HepG2 (cell line): ENCODE measurements around the gene ZSCAN31. TPM values are rescaled to one million over a fixed set of nuclear protein-coding genes. Genes with fewer than 3 reads are reported as not detected.

Source experiments
- ARNT2 ChIP-seq: sonication (generic); formaldehyde crosslinking; IDR thresholded peaks from 2 replicates; pipeline ENCODE4 v1.8.0; 2022; ENCODE audit warnings: mild to moderate bottlenecking, low read depth, missing genetic modification reagents, moderate library complexity
- FOXP1 ChIP-seq, 2 experiments: fragments of 450-650 bp in 1 of 2; IDR thresholded peaks; 2 replicates each; pipeline ENCODE4 v1.6.1; 2017 to 2018; ENCODE audit warnings: antibody characterized with exemption in 1 of 2
- FOXP4 ChIP-seq: sonication (generic); formaldehyde crosslinking; IDR thresholded peaks from 2 replicates; pipeline ENCODE4 v1.4.0; 2020; ENCODE audit warnings: missing genetic modification reagents
- GMEB2 ChIP-seq: IDR thresholded peaks from 2 replicates; pipeline ENCODE4 v1.6.1; 2016; ENCODE audit warnings: missing biosample characterization, missing genetic modification reagents, low read depth
- HMG20B ChIP-seq: conservative IDR thresholded peaks from 2 replicates; pipeline ENCODE4 v1.6.1; 2016; ENCODE audit warnings: missing genetic modification reagents, missing compliant biosample characterization
- ISL2 ChIP-seq: sonication (generic); formaldehyde crosslinking; IDR thresholded peaks from 2 replicates; pipeline ENCODE4 v1.5.0; 2020; ENCODE audit warnings: missing genetic modification reagents
- KAT7 ChIP-seq: IDR thresholded peaks from 2 replicates; pipeline ENCODE4 v1.6.1; 2018; ENCODE audit warnings: borderline replicate concordance, missing compliant biosample characterization
- KMT2B ChIP-seq: IDR thresholded peaks from 2 replicates; pipeline ENCODE4 v1.6.1; 2016; ENCODE audit warnings: missing genetic modification reagents, missing compliant biosample characterization
- MAF1 ChIP-seq: sonication (generic); formaldehyde crosslinking; IDR thresholded peaks from 2 replicates; pipeline ENCODE4 v1.5.0; 2020; ENCODE audit warnings: missing genetic modification reagents, borderline replicate concordance
- NCOA1 ChIP-seq: sonication (generic); formaldehyde crosslinking; IDR thresholded peaks from 2 replicates; pipeline ENCODE4 v1.9.0; 2021; ENCODE audit warnings: missing genetic modification reagents
- NKX3-1 ChIP-seq: sonication (generic); formaldehyde crosslinking; IDR thresholded peaks from 2 replicates; pipeline ENCODE4 v1.5.0; 2020; ENCODE audit warnings: missing genetic modification reagents
- SRSF4 ChIP-seq: fragments of 200-400 bp; formaldehyde crosslinking; IDR thresholded peaks from one replicate; pipeline ENCODE4 v1.6.1; 2018; ENCODE audit warnings: mild to moderate bottlenecking, low read depth, low read length, moderate library complexity; ENCODE audit not compliant: poor library complexity, severe bottlenecking
- SSRP1 ChIP-seq: IDR thresholded peaks from 2 replicates; pipeline ENCODE4 v1.6.1; 2016; ENCODE audit warnings: control low read depth
- ZBTB26 ChIP-seq: IDR thresholded peaks from 2 replicates; pipeline ENCODE4 v1.6.1; 2016; ENCODE audit warnings: missing compliant biosample characterization, missing genetic modification reagents, borderline replicate concordance
- ZFP37 ChIP-seq: sonication (generic); formaldehyde crosslinking; IDR thresholded peaks from 2 replicates; pipeline ENCODE4 v1.4.0; 2020; ENCODE audit warnings: missing genetic modification reagents, borderline replicate concordance
- ZFP90 ChIP-seq: sonication (generic); formaldehyde crosslinking; IDR thresholded peaks from 2 replicates; pipeline ENCODE4 v1.8.0; 2022; ENCODE audit warnings: missing genetic modification reagents, mild to moderate bottlenecking, inconsistent platforms, borderline replicate concordance
- ZNF235 ChIP-seq: sonication (generic); formaldehyde crosslinking; IDR thresholded peaks from 2 replicates; pipeline ENCODE4 v1.8.1; 2023; ENCODE audit warnings: mild to moderate bottlenecking, missing genetic modification reagents, borderline replicate concordance
- ZNF264 ChIP-seq: sonication (generic); formaldehyde crosslinking; IDR thresholded peaks from 2 replicates; pipeline ENCODE4 v1.4.0; 2020; ENCODE audit warnings: missing genetic modification reagents
- ZNF296 ChIP-seq: sonication (generic); formaldehyde crosslinking; conservative IDR thresholded peaks from 2 replicates; pipeline ENCODE4 v1.5.0; 2020; ENCODE audit warnings: mild to moderate bottlenecking, missing genetic modification reagents
- ZNF558 ChIP-seq: sonication (generic); formaldehyde crosslinking; IDR thresholded peaks from 2 replicates; pipeline ENCODE4 v1.9.0; 2022; ENCODE audit warnings: mild to moderate bottlenecking, missing genetic modification reagents, borderline replicate concordance
- ZNF747 ChIP-seq: sonication (generic); formaldehyde crosslinking; IDR thresholded peaks from 2 replicates; pipeline ENCODE4 v1.8.1; 2023; ENCODE audit warnings: missing genetic modification reagents, mild to moderate bottlenecking, borderline replicate concordance
- ZNF781 ChIP-seq: sonication (generic); formaldehyde crosslinking; IDR thresholded peaks from 2 replicates; pipeline ENCODE4 v1.5.1; 2020; ENCODE audit warnings: borderline replicate concordance, mild to moderate bottlenecking, missing genetic modification reagents; ENCODE audit errors: not compliant biosample characterization
- ZNF782 ChIP-seq: sonication (generic); formaldehyde crosslinking; IDR thresholded peaks from 2 replicates; pipeline ENCODE4 v1.4.0; 2020; ENCODE audit warnings: missing genetic modification reagents, mild to moderate bottlenecking, borderline replicate concordance
- polyA plus RNA-seq, 8 experiments: library from polyadenylated mRNA; depleted of rRNA in 3 of 8; stranded (reverse) in 7 of 8; unstranded in 1 of 8; fragments of >200 nt; fragmentation: Illumina TruSeq in 4 of 8; extraction: Trizol in 4 of 8; gene quantifications; 2 replicates each; pipeline versions ENCODE4 v1.2.1 to v1.2.3, GENCODE V29; 2011 to 2016; ENCODE audit warnings: low read depth in 4 of 8, missing spikeins in 1 of 8, mixed read lengths in 1 of 8; ENCODE audit not compliant: insufficient read depth in 1 of 8
- total RNA-seq, 5 experiments: library from RNA; depleted of rRNA; stranded (reverse); fragments of >200 nt; fragmentation: Illumina TruSeq; extraction: Trizol; gene quantifications; 2 replicates each; pipeline ENCODE4 v1.2.3, GENCODE V29; 2016; ENCODE audit warnings: low read depth in 1 of 5
- TF ChIP-seq, protein P1 (sequence below): sonication (generic); formaldehyde crosslinking; IDR thresholded peaks from 2 replicates; pipeline ENCODE4 v1.4.0; 2020; ENCODE audit warnings: mild to moderate bottlenecking, missing genetic modification reagents

ZSCAN31 gene
- total and polyA plus RNA-seq, 2 of the 13 experiments (the other 11 are each of a cell fraction or from before 2014, with no cell fraction given): 5.3 to 6.2 TPM

DNA sequence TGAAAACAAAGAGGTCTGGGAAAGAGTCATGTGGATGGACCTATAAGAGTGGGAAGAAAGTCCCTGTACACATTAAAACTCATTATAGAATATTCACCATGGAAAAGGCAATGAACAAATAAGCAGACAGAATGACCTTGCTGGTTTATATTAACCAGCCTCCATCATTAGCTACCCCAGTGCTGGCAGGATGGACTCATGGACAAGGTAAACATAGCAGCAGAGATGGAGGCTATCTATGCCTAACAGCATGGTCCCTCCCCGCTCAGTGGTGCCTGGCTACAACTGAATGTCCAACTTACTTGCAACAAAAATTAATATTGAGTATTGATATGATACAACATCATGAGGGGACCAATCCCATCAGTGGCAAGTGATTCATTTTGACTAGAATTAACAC, 9.3 kb upstream of the ZSCAN31 start (continued):
- no peak for TF ChIP-seq GMEB2 (CRISPR knock-in tag)
- TF ChIP-seq ZNF264 (CRISPR knock-in tag): 0 out of 2 replicates have a peak, but pooled peaks have one; percentile 59
- no peak for TF ChIP-seq ZBTB26
- no peak for TF ChIP-seq HMG20B
- TF ChIP-seq ZNF235: no peak
- no peak for TF ChIP-seq NCOA1 (CRISPR knock-in tag)
- TF ChIP-seq FOXP1 (IDR thresholded peaks at IDR 0.05): no peak
- peak; percentile 25; the same call in 1 of the 2 replicates for TF ChIP-seq FOXP1 (CRISPR knock-in tag; IDR thresholded peaks at IDR 0.05)
- no peak for TF ChIP-seq ZNF781 (CRISPR knock-in tag)
- no peak for TF ChIP-seq ZFP37
- no peak for TF ChIP-seq ZNF558 (CRISPR knock-in tag)
- no peak for TF ChIP-seq ZNF782 (CRISPR knock-in tag)
- peak; percentile 68; the same call in 1 of the 2 replicates for TF ChIP-seq ZFP90
- TF ChIP-seq FOXP4 (CRISPR knock-in tag): peak; percentile 43; the same call in 1 of the 2 replicates
- TF ChIP-seq ZNF747 (CRISPR knock-in tag): no peak
- TF ChIP-seq NKX3-1 (CRISPR knock-in tag): no peak
- no peak for TF ChIP-seq KMT2B (CRISPR knock-in tag)
- TF ChIP-seq MAF1 (CRISPR knock-in tag): no peak
- no peak for TF ChIP-seq KAT7 (CRISPR knock-in tag)
- peak; percentile 47; the same call in 1 of the 2 replicates for TF ChIP-seq ISL2
- TF ChIP-seq ARNT2: no peak
- no peak for TF ChIP-seq SRSF4
- TF ChIP-seq SSRP1 (CRISPR knock-in tag): no peak
- no peak for TF ChIP-seq ZNF296
- TF ChIP-seq, protein P1, sequence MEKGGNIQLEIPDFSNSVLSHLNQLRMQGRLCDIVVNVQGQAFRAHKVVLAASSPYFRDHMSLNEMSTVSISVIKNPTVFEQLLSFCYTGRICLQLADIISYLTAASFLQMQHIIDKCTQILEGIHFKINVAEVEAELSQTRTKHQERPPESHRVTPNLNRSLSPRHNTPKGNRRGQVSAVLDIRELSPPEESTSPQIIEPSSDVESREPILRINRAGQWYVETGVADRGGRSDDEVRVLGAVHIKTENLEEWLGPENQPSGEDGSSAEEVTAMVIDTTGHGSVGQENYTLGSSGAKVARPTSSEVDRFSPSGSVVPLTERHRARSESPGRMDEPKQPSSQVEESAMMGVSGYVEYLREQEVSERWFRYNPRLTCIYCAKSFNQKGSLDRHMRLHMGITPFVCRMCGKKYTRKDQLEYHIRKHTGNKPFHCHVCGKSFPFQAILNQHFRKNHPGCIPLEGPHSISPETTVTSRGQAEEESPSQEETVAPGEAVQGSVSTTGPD: no peak
